Psoas muscle (tissue), 8 donors: ENCODE data around the gene CHD6. TPM values are rescaled to one million over a fixed set of nuclear protein-coding genes. Genes with fewer than 3 reads are reported as not detected.

Source experiments
- ATAC-seq, 4 donors: fragments of 200-7000 bp; cut with Tn5 transposase; one replicate each; pipeline ENCODE4 v1.9.1; 2020; ENCODE audit warnings: moderate library complexity in 3 of 4, mild to moderate bottlenecking in 2 of 4
- DNase-seq, 2 donors: peaks; one replicate each; pipeline ENCODE4 v3.0.0-alpha.2; 2020
- H3K27ac ChIP-seq: fragments of 200-600 bp; one replicate; pipeline ENCODE4 v1.8.0; 2022
- H3K27me3 ChIP-seq, 3 donors: fragments of 200-600 bp in 1 of 3; one replicate each; pipeline versions ENCODE4 v1.6.1 to v1.8.0; 2013 to 2022; ENCODE audit warnings: low read length in 2 of 3, mild to moderate bottlenecking in 2 of 3, moderate library complexity in 1 of 3; ENCODE audit not compliant: insufficient read depth in 3 of 3
- H3K36me3 ChIP-seq, 2 donors: fragments of 200-600 bp in 1 of 2; one replicate each; pipeline versions ENCODE4 v1.6.1 to v1.8.0; 2013 to 2022; ENCODE audit warnings: low read depth in 1 of 2, mild to moderate bottlenecking in 1 of 2, moderate library complexity in 1 of 2; ENCODE audit not compliant: insufficient read depth in 1 of 2
- H3K4me1 ChIP-seq: fragments of 200-600 bp; one replicate; pipeline ENCODE4 v1.8.0; 2022
- H3K4me3 ChIP-seq: fragments of 200-600 bp; one replicate; pipeline ENCODE4 v1.8.0; 2022; ENCODE audit warnings: mild to moderate bottlenecking
- H3K9me3 ChIP-seq: fragments of 200-600 bp; one replicate; pipeline ENCODE4 v1.8.0; 2022
- WGBS, 3 donors: extraction: QIAGEN DNeasy Blood & Tissue Kit; methylation state at CpG; one replicate each; pipeline versions ENCODE4 v1.1.6 to v1.1.7; 2013; 5-methylcytosine and 5-hydroxymethylcytosine counted together
- intact Hi-C, 2 donors: fragments of 100-400 bp; cut with DNase I; formaldehyde crosslinking; loops; one replicate each; pipeline versions ENCODE4 v1.11.0 to v1.14.2; 2022
- polyA plus RNA-seq, 3 donors: library from polyadenylated mRNA; stranded (reverse); fragments of 200-250 nt; gene quantifications; one replicate each; pipeline ENCODE4 v1.2.3, GENCODE V29; 2013
- total RNA-seq, 4 donors: library from RNA; stranded (reverse); fragmentation: NEBNext Ultra II Directional in 2 of 4; extraction: Animal tissue kit (Norgen Biotek cat#: 25700) in 2 of 4; gene quantifications; one replicate each; pipeline versions ENCODE4 v1.2.1 to v1.2.4, GENCODE V29; 2021 to 2023
- TF ChIP-seq, protein P1 (sequence below): fragments of 200-600 bp; IDR thresholded peaks from one replicate; pipeline ENCODE4 v1.8.0; 2022; ENCODE audit warnings: antibody characterized with exemption
- donor health status: healthy with polysubstance abuse.
- donor health status: DM: no; HTN: no; CAD: no; lungs with moderate emphysema.
- donor health status: Bipolar disorder and iron deficiency.
- donor health status: healthy.
- donor health status: DM: yes; HTN: yes; CAD: no.
- donor health status: DM: no; HTN: no; CAD: no.
- donor health status: DM: no; HTN: no; CAD: no.
- donor health status: DM: yes; HTN: yes; CAD: no.

The CHD6 gene
- total and polyA plus RNA-seq, 7 donors = 1.7 to 30.4 (median 17.2) TPM

DNA sequence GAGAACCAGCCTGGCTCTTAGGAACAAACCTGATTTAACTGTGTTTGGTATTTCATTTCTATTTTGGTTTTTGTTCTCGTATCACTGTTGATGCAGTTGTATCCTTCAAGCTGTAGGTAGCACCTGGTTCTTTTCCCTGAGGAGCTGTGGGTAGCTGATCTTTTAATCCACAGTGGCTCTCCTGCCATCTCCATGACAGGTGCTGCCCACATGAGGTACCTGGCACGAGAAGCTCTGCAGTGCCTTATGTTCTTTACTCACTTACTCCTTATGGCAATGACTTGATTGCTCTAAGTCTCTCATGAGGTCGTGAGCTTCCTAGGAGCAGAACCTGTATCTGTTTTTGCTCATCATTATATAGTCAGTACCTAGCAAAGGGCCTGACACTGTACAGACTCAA lies 177.3 kb downstream of the CHD6 start:
- H3K4me1 ChIP-seq = peaks cover 31% of the 10 kb centered on the region
- peak overlapping the region; percentile 60 for H3K27ac ChIP-seq
- 34 to 60% (median 37%) methylated on average over 3 of the region's 3 CpGs for WGBS, 3 donors
- TF ChIP-seq, protein P1, sequence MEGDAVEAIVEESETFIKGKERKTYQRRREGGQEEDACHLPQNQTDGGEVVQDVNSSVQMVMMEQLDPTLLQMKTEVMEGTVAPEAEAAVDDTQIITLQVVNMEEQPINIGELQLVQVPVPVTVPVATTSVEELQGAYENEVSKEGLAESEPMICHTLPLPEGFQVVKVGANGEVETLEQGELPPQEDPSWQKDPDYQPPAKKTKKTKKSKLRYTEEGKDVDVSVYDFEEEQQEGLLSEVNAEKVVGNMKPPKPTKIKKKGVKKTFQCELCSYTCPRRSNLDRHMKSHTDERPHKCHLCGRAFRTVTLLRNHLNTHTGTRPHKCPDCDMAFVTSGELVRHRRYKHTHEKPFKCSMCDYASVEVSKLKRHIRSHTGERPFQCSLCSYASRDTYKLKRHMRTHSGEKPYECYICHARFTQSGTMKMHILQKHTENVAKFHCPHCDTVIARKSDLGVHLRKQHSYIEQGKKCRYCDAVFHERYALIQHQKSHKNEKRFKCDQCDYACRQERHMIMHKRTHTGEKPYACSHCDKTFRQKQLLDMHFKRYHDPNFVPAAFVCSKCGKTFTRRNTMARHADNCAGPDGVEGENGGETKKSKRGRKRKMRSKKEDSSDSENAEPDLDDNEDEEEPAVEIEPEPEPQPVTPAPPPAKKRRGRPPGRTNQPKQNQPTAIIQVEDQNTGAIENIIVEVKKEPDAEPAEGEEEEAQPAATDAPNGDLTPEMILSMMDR = no peak
- ATAC-seq = peak in 3 of 4 donors; percentile 60 to 85 (median 63)
- H3K36me3 ChIP-seq = peaks cover 3 to 89% of the 10 kb centered on the region in 2 donors
- no peaks in the 10 kb centered on the region for H3K27me3 ChIP-seq
- intact Hi-C loops = no loop called here
- no peak for DNase-seq
- no peak overlapping the region for H3K4me3 ChIP-seq
- no peaks in the 10 kb centered on the region for H3K9me3 ChIP-seq

- intact Hi-C loops = no loop called here
- TF ChIP-seq, protein P1 = no peak
- peaks cover 13% of the 10 kb centered on the region for H3K4me1 ChIP-seq
- H3K27ac ChIP-seq = no peak overlapping the region
- no peaks in the 10 kb centered on the region for H3K9me3 ChIP-seq
- WGBS, 3 donors = 68 to 73% (median 68%) methylated on average over 2 of the region's 2 CpGs
- peaks cover 3 to 80% of the 10 kb centered on the region in 2 donors for H3K36me3 ChIP-seq
- H3K4me3 ChIP-seq = no peak overlapping the region
- DNase-seq (no peak), ATAC-seq (no peak)
- H3K27me3 ChIP-seq = no peaks in the 10 kb centered on the region
Observed at GRCh38 chr20:41437836-41438235, 180.3 kb downstream of the CHD6 start.

DNA sequence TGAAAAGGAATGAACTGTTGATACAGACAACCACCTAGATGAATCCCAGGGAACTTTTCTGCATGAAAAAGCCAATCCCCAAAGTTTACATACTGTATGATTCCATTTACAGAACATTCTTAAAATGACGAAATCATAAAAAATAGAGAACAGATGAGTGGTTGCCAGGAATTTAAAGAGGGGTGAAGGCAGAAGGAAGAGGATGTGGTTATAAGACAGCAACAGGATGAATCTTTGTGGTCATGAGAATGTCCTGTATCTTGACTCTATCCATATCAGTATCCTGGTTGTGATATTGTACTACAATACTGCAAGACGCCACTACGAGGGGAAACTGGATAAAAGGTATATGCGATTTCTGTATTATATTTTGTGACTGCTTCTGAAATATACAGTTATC lies 181.5 kb downstream of the CHD6 start:
- H3K36me3 ChIP-seq = peaks cover 3 to 70% of the 10 kb centered on the region in 2 donors
- WGBS, 3 donors = 92 to 93% (median 93%) methylated on average over 4 of the region's 4 CpGs
- TF ChIP-seq, protein P1 = no peak

GRCh38 chr20:41433203-41433602 lies 185.0 kb downstream of the CHD6 start:
- Histone ChIP-seq H3K27ac (no peak overlapping the region), H3K4me1 (no peaks in the 10 kb centered on the region), H3K36me3 (peaks cover 0 to 64% of the 10 kb centered on the region in 2 donors), H3K9me3 (no peaks in the 10 kb centered on the region), H3K4me3 (no peak overlapping the region), H3K27me3 (no peaks in the 10 kb centered on the region)
- TF ChIP-seq, protein P1 = no peak
- WGBS, 3 donors = 82 to 87% (median 85%) methylated on average over 4 of the region's 4 CpGs
- DNase-seq = no peak
- no peak for ATAC-seq
- intact Hi-C loops = no loop called here

More for the DNA sequence above, 181.5 kb downstream of the CHD6 start:
- ATAC-seq (no peak), DNase-seq (no peak)
- peaks cover 13% of the 10 kb centered on the region for H3K4me1 ChIP-seq
- no peaks in the 10 kb centered on the region for H3K9me3 ChIP-seq
- no peak overlapping the region for H3K27ac ChIP-seq
- no peaks in the 10 kb centered on the region for H3K27me3 ChIP-seq
- no peak overlapping the region for H3K4me3 ChIP-seq
- intact Hi-C loops = no loop called here

- Histone ChIP-seq H3K4me1 (no peaks in the 10 kb centered on the region), H3K36me3 (peaks cover 0 to 65% of the 10 kb centered on the region in 2 donors)
- no peak for ATAC-seq
Observed at GRCh38 chr20:41432746-41433145, 185.4 kb downstream of the CHD6 start.

More at GRCh38 chr20:41432746-41433145, 185.4 kb downstream of the CHD6 start:
- no peak overlapping the region for H3K4me3 ChIP-seq
- H3K27me3 ChIP-seq = no peaks in the 10 kb centered on the region
- intact Hi-C loops = no loop called here
- TF ChIP-seq, protein P1 = no peak
- no peak overlapping the region for H3K27ac ChIP-seq
- H3K9me3 ChIP-seq = no peaks in the 10 kb centered on the region
- DNase-seq = no peak
